Measurements from ENCODE around the gene MORN5. TPM values are rescaled to one million over a fixed set of nuclear protein-coding genes. Genes with fewer than 3 reads are reported as not detected.

Gene MORN5
- total and polyA plus RNA-seq, 9 of the 15 experiments (the other 6 are each of a cell fraction or from before 2014, with no cell fraction given) = not detected

- TF ChIP-seq, protein P1, sequence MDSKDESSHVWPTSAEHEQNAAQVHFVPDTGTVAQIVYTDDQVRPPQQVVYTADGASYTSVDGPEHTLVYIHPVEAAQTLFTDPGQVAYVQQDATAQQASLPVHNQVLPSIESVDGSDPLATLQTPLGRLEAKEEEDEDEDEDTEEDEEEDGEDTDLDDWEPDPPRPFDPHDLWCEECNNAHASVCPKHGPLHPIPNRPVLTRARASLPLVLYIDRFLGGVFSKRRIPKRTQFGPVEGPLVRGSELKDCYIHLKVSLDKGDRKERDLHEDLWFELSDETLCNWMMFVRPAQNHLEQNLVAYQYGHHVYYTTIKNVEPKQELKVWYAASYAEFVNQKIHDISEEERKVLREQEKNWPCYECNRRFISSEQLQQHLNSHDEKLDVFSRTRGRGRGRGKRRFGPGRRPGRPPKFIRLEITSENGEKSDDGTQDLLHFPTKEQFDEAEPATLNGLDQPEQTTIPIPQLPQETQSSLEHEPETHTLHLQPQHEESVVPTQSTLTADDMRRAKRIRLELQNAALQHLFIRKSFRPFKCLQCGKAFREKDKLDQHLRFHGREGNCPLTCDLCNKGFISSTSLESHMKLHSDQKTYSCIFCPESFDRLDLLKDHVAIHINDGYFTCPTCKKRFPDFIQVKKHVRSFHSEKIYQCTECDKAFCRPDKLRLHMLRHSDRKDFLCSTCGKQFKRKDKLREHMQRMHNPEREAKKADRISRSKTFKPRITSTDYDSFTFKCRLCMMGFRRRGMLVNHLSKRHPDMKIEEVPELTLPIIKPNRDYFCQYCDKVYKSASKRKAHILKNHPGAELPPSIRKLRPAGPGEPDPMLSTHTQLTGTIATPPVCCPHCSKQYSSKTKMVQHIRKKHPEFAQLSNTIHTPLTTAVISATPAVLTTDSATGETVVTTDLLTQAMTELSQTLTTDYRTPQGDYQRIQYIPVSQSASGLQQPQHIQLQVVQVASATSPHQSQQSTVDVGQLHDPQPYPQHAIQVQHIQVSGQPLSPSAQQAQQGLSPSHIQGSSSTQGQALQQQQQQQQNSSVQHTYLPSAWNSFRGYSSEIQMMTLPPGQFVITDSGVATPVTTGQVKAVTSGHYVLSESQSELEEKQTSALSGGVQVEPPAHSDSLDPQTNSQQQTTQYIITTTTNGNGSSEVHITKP (IDR thresholded peaks at IDR 0.05; ENCODE audit: partially characterized antibody) = no peak
- TF ChIP-seq MAFK (IDR thresholded peaks at IDR 0.05; ENCODE audit: low read length) = no peak
Measured at GRCh38 chr9:122201641-122202040, 41.9 kb downstream of the MORN5 start (continued).

GRCh38 chr9:122202111-122202510, 42.4 kb downstream of the MORN5 start:
- intact Hi-C loops (cut with micrococcal nuclease) = no loop called here
- H4K20me1 ChIP-seq (replicated peaks; ENCODE audit: control insufficient read depth, insufficient read depth, low read length) = 0 out of 2 replicates have a peak, but pooled peaks cover 4% of the 10 kb centered on the region
- DNase-seq (ENCODE audit: extremely low read depth in 1 of 4, low spot score in 3 of 4) = no peak
- FAIRE-seq = no peak
- no peak overlapping the region for H2AFZ ChIP-seq (ENCODE audit: low read depth, low read length)
- no peak overlapping the region for H3K4me3 ChIP-seq
- no peaks in the 10 kb centered on the region for H3K9me3 ChIP-seq (replicated peaks; ENCODE audit: control insufficient read depth, insufficient read depth, low read depth, low read length)
- no peak for TF ChIP-seq CGGBP1 (CRISPR knock-in tag; IDR thresholded peaks at IDR 0.05)
- TF ChIP-seq NFE2L1 (tag; IDR thresholded peaks at IDR 0.05; ENCODE audit: borderline replicate concordance, low read depth) = no peak
- TF ChIP-seq ELF1 (tag; IDR thresholded peaks at IDR 0.05) = no peak
- TF ChIP-seq CHD2 (IDR thresholded peaks at IDR 0.05; ENCODE audit: low read depth, low read length) = no peak
- TF ChIP-seq HSF4 (CRISPR knock-in tag; IDR thresholded peaks at IDR 0.05; ENCODE audit: borderline replicate concordance) = no peak
- no peak for TF ChIP-seq SRSF3 (IDR thresholded peaks at IDR 0.05; ENCODE audit: insufficient read depth, low read length)
- no peak for TF ChIP-seq ZBTB8A (IDR thresholded peaks at IDR 0.05; ENCODE audit: partially characterized antibody)
- no peaks in the 10 kb centered on the region for H3K9me1 ChIP-seq (ENCODE audit: control insufficient read depth, insufficient read depth, low read length)
- WGBS (ENCODE audit: insufficient coverage, low coverage, missing lambda C conversion rate) = 47% methylated on average over 2 of the region's 3 CpGs
- no peaks in the 10 kb centered on the region for H3K4me1 ChIP-seq (replicated peaks in 1 of 2; ENCODE audit: control insufficient read depth in 2 of 2, insufficient read depth in 2 of 2, low read length in 2 of 2)
- no peak for ATAC-seq
- no peak overlapping the region for H3K27ac ChIP-seq (ENCODE audit: extremely low read depth, low read depth, low read length)
- in situ Hi-C loops (cut with MboI) = no loop called here
- ChIA-PET POLR2A (interaction anchor here (0.6 to 1.1 kb wide), 2 partner anchors 12 to 21 kb away, joined by 3 to 4 read pairs; no protein-coding TSS in a partner anchor), CTCF (ENCODE audit: low intra/inter-chr PET ratio) (no interaction called here)
- no peaks in the 10 kb centered on the region for H3K79me2 ChIP-seq (ENCODE audit: control insufficient read depth, insufficient read depth, low read length)
- no TSS peak for BruUV-seq (replicated peaks)
- no peak overlapping the region for H3K4me2 ChIP-seq (ENCODE audit: insufficient read depth, low read length)
- H3K9ac ChIP-seq (ENCODE audit: insufficient read depth in 1 of 2, low read depth in 2 of 2, low read length in 2 of 2) = no peak overlapping the region
- peaks cover 32% of the 10 kb centered on the region; the same call in 2 of the 3 replicates for H3K36me3 ChIP-seq (ENCODE audit: control insufficient read depth, insufficient read depth, low read length)
- H3K27me3 ChIP-seq (ENCODE audit: control insufficient read depth in 2 of 2, insufficient read depth in 2 of 2, low read length in 2 of 2) = no peaks in the 10 kb centered on the region

Data from K562 (cell line).